GM18499 (cell line): Measurements from ENCODE around the gene LECT2.

Experiments used
- ATAC-seq: cut with Tn5 transposase; IDR thresholded peaks from one replicate; pipeline ENCODE4 v1.9.1; 2021; ENCODE audit warnings: moderate number of reproducible peaks; ENCODE audit not compliant: insufficient read depth, unreplicated experiment

LECT2 gene

DNA sequence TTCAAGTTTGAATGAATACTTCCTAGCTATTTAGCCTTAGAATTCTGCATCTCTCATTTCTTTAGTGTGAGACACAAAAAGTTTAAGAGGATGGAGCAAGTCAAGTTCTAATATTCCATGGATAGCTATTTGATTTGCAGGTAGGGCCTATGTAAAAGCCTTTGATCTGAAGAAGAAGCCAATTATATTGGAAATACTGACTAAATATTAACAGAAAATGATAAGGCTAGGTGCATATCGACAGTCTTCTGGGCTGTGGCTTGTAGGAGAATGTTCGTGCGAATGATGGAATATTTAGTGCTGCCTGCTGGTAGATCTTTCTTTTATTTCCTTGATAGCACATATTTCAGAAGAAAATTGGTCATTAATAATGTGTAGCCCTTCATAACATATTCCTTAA, at the start of gene LECT2:
TSS of gene LECT2 (minus strand) at position 85 of the 400 bp plus-strand sequence. CDS start 150 bp downstream, outside the sequence.
- ATAC-seq: no peak

DNA sequence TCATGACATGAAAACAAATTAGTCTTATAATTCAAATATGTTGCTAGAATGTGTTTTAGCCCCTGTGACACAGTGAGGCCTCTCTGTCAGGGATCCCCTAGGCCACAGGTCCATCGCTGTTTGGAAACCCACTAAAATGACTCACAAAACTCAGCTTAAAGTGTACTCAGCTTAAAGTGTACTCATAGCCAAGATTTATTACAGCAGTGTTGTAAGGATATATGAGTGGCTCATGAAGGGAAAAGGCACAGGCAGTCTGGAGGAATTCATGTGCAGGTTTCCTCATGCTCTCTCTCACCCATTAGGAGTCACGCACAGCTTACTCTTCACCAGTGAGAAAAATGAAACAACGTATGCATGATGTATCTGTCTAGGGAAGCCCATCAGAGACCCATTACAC, 49.7 kb upstream of the LECT2 start:
- ATAC-seq: no peak

DNA sequence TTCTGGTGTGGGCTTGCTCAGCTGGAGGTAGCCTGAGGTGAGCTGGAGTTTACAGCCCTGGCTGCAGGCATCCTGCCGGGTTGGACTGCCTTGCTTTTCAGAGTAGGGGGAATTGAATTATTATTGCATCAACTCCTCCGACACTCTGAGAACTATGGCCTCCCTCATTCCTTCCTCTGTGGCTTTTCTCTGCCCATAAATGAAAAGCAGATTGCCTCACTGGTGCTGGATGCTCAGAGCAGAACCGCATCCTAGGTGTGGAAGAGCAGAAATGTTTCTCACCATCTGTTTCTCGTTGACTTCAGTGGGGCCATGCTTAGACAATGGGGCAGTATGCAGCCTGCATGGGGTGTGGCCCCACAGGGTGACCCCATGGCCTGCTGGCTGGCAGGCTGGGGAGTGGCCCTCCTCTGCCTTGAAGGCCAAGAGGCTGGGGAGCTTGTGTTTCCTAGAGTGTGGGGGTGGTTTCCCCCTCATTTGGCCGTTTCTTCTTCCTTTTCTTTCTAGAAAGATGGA, 46.7 kb upstream of the LECT2 start:
- no peak for ATAC-seq

DNA sequence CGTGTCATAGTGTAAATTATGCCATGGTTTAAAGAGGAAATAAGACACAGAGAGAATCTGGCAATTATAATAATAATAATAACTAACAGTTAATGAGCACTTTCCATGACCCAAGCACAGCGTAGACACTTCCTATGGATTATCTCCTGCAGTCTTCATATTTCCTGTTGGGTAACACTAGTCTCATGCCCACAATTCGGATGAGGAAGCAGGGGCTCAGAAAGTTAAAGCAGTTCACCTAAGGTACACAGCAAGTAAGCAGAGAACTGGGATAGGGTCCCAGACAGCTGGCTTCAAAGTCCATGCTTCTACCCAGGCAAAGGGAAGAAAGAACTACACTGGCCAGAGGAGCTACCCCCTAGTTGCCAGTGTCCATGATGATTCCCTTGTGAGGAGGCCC, 46.1 kb upstream of the LECT2 start:
- ATAC-seq: no peak

DNA sequence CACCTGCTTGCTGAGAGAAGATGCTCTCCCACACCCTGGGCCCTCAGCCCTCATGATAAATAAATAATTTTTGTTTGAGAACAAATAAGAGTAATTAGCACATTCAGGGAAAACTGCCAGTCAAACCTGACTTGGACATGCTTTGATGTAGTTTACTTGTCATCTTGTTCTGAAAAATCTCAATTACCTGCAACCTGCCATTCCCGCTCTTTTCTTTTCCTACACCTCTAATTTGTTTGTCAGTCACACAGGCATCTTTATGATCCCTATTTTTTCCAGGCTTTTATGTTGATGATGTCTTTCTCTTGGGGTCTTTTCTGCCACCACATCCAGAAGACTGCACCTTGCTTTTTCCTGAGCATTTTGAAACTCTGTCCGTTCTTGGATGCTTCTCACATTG, 45.4 kb upstream of the LECT2 start:
- no peak for ATAC-seq

DNA sequence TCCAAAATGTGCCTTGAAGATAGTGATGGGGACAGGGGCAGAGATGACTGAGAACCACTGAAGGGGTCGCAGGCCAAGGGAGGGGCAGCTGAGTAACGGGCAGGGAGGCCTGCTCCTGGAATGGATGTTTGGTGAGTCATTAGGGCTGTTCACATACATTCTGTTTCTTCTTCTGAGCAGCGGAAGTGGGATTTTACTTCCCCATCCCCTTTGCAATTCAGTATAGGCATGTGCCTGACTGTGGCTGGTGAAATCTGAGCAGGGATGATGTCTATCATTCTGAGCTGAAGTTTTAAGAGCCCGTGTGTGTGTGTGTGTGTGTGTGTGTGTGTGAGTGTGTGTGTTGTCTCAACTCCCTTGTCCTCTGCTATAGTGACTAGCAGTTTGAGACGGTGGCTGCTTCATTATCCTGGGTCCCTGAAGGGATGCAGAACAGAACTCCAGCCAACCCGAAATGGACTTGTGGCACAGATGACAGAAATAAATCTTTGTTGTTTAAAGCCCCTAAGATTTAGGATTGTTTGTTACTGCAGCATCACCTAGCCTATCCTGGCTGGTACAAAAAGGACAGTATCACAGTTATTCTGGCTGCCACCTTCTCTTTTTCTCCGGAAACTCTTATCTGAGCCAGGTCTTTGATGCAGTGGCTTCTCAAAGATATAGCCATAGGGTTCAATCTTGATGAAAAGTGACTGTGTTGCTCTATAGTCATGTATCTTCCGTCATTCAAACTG, 44.8 kb upstream of the LECT2 start:
- ATAC-seq: no peak

DNA sequence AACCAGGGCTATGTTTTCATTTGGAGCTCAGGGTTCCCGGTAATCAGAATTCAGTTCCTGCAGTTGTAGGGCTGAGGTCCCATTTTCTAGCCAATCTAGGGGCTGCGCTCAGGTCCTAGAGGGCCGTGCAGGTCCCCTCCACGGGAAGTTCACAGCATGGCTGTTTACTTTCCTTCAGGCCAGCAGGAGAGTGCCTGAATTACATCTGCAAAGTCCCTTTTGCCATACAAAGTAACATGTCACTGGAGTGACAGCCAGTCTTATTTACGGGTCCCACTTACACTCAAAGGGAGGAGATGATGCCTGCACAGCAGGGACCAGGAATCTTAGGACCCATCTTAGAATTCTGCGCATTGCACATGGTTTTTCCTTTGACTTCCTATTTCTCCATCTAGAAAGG, 44.1 kb upstream of the LECT2 start:
- no peak for ATAC-seq

DNA sequence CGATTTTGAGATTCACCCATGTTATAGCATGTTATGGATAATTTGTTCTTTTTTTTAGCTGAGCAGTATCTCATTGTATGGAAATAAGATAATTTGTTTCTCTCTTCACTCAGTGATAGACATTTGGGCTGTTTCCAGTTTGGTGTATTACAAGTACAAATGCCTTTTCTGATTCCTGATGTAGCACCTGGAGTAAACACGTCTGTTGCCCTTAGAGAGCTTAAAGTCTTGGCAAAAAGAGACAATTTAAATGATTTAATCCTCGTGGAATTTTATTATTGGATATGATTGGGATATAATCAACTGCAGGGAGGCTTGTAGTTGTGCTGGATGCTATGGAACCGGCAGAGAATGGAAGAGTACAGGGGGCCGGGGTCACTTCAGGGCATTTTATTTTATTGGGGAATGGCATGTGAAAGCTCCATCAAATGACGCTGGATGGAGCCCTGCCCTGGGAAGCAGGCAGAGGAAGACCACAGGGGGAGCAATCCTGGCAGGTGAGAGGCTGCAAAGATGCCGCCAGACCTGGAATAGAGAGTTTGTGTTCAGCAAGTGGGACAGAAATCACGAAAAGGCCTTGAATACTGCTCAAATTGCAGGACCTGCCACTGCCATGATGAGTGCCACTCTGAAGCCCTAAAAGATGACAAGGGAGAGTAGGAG, 43.0 kb upstream of the LECT2 start:
- ATAC-seq: no peak

DNA sequence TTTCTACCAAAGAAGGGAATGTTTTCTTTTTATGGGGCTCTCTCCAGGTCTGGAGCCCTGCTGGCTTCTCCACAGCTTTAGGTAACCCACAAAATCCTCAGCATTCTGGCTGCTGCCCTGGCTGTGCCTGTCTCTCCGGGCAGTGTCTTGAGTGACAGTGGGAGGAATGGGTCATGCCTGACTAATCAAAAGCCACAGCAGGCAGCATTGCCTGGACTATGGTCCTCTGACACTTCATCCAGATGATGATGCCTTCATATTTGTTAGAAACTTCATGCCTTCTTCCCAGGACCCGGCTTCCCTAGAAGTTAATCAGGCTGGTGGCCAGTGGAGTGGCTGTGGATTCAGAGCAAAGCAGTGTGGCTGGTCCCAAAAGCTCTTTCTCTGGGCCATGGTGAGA, 41.8 kb upstream of the LECT2 start:
- ATAC-seq: no peak

DNA sequence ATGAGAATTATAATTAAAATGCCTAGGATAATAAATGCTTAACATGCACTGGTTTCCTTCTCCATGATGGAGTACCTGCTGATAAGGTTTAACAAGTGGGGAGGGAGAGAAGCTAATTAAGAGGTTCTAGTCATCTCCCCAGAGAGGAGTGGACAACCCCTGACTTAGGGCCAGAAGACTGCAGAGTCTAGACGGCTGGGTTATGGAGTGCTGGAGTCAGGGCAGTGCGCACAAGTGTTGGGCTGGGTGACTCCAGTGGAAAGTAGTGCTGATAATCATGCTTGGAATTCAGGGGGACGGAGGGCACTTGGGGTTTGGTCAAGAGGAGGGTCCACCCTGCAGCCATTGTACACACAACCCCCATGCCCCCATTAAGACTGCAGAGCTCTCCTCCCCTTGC, 41.2 kb upstream of the LECT2 start:
- ATAC-seq: no peak

DNA sequence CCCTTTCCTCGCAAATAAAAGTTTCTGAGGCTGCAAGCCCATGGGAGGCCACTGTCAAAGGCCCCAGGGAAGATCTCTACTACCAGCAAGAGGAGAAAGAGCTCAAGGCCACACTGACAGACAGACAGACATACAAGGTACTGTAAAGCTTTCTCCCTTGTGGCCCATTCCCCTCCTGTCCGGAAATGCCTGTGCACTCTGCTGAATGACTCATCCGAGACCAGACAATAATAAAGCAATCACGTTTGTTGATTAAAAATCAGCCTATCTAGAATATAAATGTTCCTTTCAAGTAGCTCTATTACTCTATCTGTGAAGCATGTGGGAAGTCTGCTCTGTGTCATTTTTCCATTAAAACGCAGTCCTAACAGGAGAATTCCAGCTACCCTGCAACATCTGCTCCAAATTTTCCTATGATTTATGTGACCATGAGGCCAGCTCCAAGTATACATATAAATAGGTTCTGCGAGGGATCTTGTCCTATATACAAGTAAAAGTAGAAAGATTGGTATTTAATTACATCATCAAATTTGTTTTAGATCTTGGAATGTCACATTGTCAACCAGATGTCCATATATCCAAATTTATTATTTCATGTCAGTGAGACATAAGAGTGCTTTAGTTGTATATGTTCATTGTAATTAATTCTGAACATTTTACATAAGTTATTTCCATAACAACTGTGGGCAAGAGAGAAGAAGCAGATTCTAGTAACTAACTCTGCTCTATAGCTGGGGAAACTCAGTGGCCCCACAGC, 39.3 kb upstream of the LECT2 start:
- no peak for ATAC-seq

DNA sequence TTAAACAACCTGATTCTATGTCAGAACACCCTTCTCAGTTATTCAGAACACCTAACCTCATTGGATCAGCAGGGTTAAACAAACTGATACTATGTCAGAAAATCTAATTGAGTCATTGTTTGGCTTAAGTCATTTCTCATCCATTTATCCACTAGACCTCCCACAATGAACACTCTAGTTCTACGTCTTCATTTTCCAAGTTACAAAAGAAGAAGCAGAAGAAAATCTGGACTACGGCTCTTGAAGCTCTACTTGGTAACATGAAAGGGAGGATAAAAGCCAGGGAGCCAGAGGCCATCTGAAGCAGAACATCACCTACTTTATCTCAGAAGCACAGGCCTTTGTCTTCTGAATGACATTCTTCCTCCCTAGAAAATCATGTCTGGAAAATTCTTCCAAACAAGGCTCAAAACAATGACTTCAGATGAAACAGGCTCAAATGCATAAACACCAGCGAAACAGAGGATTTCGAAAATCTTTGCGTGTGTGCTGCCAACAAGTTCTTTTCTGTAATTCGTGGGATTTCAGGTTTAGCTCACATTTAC, 38.6 kb upstream of the LECT2 start:
- ATAC-seq: no peak

DNA sequence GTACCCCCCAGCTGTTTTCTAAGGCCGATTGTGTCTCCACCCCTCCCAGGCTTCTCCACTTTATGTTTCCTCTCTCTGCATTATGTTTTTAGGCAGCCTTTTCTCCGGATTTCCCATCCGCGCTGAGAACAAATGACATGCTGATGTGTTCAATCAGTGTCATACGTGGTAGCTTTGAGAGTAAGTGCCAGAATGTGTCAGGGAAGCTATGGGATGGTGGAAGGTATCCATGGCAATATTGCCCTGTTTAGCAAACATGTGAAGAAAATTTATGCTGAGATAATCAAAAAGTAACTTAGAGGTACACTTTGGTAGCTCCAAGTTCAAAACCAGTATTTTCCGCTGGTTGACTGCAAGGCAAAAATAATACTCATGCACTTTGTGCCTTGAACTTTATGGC, 36.6 kb upstream of the LECT2 start:
- no peak for ATAC-seq

DNA sequence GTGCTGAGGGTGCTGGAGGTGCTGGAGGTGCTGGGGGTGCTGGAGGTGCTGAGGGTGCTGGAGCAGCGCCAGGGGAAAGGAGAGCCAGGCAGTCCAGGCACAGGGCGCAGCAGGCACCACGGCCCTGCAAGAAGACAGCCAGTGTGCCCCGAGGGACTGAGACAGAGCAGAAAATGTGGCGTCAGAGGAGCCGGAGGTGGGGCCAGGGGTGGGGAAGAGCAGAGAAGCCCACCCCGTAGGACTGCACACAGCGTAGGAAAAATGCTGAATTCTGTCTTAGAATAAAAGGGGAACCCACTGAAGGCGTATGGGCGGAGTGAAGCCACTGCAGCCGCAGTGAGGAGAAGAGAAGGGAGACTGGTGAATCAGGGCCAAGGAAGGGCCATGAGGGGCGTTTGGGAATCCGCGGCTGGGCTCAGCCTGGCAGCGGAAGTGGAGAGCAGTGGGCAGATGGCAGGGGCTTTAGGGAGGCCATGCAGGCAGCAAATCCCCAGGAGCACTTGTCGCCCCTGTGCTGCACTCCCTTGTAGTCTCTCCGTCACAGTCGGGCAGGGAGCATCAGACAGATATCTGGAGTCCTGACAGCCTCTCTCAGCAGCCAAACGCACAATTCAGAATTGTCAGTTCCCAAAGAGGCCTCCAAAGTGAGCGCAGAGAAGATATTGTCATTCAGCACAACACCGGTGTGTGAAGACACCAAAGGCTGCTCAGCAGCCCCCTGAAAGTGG, 35.9 kb upstream of the LECT2 start:
- no peak for ATAC-seq

DNA sequence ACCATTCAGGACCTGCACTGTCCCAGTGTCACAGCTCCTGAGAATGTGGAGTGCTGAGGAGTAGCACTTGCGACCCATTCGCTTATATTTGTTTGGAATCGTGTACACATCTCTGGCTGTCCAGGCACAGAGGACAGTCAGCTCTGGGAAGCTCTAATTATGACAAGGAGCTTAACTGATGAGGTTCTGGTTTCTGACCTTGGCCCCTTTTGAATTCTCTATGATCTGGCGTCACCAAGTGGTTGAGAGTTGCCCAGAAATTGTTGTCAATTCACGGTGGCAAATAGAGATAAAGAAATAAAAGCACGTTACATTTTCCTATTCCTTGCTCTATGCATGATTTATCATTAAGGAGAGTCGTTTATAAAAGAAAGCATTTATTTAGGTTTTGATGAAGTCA, 34.9 kb upstream of the LECT2 start:
- no peak for ATAC-seq

DNA sequence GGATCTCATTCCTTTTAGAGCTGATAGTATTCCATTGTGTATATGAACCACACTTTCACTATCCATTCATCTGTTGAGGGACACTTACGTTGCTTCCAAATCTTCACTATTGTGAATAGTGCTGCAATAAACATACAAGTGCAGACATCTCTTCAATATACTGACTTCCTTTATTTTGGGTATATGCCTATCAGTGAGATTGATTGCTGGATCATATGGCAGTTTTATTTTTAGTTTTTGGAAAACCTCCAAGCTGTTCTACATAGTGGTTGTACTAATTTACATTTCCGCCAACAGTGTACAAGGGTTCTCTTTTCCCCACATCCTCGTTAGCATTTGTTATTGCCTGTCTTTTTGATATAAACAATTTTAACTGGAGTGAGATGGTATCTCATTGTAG, 33.8 kb upstream of the LECT2 start:
- no peak for ATAC-seq

DNA sequence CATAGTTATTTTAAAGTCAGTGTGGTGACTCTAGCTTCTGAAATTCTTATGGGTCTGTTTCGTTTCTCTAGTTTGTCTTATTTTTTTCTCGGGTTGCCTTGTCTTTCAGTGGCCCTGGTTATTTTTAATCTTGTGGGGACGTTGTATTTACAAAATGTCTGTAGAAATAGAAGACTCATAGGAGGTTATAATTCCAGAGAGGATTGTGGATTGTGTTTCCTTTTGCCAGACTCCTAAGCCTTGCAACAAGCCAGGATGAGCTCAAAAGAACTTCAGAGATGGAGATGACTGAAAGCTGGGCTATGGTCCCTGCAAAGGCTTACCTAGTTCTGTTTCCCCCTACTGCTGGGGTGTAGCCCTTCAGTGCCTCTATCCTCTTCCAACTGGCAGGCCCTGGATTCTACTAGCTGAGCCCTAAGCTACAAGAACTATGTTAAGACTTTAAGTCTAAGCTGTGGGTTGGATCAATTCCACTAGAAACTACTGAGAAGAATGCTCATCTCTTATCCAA, 32.2 kb upstream of the LECT2 start:
- ATAC-seq: no peak

DNA sequence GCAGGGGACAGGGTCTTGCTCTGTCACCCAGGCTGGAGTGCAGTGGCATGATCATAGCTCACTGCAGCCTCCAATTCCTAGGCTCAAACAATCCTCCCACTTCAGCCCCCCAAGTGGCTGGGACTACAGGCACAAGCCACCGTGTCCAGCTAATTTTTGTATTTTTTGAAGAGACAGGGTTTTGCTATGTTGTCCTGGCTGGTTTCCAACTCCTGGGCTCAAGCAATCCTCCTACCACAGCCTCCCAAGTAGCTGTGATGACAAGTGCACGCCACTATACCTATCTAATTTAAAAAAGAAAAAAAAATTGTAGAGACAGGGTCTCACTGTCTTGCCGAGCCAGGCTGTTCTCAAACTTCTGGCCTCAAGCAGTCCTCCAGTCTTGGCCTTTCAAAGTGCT, 31.6 kb upstream of the LECT2 start:
- no peak for ATAC-seq

DNA sequence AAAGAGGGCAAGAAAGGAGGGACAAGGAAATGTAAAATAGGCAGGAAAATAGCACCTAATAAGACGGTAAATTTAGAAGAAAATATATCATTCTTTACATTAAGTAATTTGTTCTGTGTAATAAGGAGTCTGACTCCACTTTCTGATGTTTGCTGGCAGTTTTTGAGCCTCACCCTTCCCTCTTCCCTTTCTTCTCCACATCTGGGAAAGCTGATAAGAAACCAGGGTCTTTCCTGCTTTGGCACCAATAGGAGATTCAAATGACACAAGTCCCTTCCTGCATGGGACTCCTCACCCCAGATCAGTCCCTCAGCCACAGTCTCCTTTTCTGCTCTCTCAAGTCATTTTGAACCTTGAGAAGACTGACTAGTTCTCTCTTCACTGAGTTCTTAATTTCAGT, 31.2 kb upstream of the LECT2 start:
- no peak for ATAC-seq

DNA sequence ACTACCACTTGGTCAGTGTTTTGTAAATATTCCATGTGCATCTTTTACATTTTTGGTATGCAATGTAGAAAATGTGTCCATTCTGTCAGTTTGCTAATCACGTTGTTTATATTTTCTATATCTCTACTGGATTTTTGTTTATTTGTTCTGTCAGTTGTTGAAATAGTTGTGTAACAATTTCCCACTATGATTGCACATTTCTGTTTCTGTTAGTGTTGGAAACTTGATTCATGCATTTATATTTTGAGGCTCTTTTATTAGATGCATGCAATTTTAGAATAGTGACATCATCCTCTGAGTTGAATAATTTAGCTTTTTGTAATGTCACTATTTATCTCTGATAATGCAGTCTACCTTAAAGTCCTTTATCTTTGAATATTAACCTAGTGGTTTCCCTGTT, 25.8 kb upstream of the LECT2 start:
- ATAC-seq: no peak
